LNCAP (cell line): Measurements from ENCODE around the gene CD48.

Source experiments
- CTCF ChIP-seq: fragments of 450-650 bp; IDR thresholded peaks from 2 replicates; pipeline ENCODE4 v1.5.1; 2017; ENCODE audit warnings: mild to moderate bottlenecking

Gene CD48

DNA sequence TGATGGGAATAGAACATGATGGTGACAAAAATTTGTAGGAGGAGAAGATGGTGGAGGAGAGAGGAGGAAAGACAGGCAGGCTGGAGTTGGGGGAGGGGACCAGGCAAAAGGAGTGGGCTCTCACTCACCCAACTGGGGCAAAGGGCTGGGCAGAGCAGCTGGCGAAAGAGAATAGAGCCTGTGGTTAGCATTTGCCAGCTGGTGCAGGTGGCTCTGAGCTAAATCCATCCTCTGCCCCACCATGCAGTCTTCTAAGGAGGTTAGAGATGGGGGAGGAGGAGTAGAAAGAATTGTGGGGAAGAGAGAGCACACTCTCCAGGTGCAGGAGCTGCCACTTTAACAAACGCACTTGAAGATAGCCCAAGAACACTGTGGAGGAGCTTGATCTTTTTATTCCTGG, 37.2 kb downstream of the CD48 start:
- no peak for TF ChIP-seq CTCF

- no peak for TF ChIP-seq CTCF
Observed at GRCh38 chr1:160672789-160673695, 38.6 kb downstream of the CD48 start.

GRCh38 chr1:160671603-160672517, 39.8 kb downstream of the CD48 start:
- TF ChIP-seq CTCF, result no peak

DNA sequence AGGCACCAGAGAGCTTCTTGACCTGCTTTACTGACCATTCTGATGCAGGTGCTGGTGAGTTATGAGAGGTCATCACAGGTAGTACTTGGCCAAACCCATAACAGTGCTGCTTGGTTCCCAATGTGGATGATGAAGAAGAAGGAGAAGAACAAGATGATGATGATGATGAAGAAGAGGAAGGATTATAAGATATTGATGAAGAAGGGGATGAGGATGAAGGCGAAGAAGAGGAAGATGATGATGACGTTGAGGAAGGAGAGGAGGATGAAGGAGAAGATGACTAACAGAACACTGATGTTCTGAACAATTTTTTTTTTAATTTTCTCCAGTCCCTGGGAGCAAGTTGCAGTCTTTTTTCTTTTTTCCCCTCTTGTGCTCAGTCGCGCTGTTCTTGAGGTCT, 40.9 kb downstream of the CD48 start:
- no peak for TF ChIP-seq CTCF

GRCh38 chr1:160669802-160670201, 41.8 kb downstream of the CD48 start:
- TF ChIP-seq CTCF, result no peak

DNA sequence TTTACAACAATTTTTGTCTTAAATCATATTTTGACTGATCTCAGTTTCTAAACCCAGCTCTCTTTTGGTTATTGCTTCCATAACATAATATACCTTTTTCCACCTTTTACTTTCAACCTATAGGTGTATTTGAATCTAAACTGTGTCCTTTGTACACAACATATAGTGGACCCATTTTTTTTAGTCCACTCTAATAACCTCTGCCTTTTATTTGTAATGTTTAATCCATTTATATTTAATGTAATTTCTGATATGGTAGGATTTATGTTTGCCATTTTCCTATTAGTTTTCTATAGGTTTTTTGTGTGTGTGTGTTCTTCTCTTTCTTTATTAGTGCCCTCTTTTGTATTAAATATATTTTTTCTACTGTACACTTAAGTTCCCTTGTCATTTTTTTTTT, 42.3 kb downstream of the CD48 start:
- TF ChIP-seq CTCF, result no peak

GRCh38 chr1:160667896-160668295, 43.7 kb downstream of the CD48 start:
- no peak for TF ChIP-seq CTCF
